GM12865 (cell line): ENCODE data around the gene FUOM.

Experiments used
- DNase-seq: peaks from one replicate; pipeline ENCODE4 v3.0.0; 2010; ENCODE audit warnings: low read depth
- H3K4me3 ChIP-seq: 2 replicates; pipeline ENCODE4 v1.5.1; 2011; ENCODE audit warnings: mild to moderate bottlenecking, low read depth, low read length, control low read depth
- CTCF ChIP-seq: IDR thresholded peaks from 2 replicates; pipeline ENCODE4 v1.5.1; 2011; ENCODE audit warnings: low read length, control low read depth, low read depth, inconsistent platforms; ENCODE audit not compliant: insufficient read depth; ENCODE audit errors: missing control alignments

The FUOM gene

GRCh38 chr10:133308421-133309099, 49.3 kb downstream of the FUOM start, which contains the start of the genes TUBGCP2 and ZNF511:
TUBGCP2 (minus strand) TSS chr10:133308872; CDS start chr10:133302941, 5,931 bp downstream.
ZNF511 (plus strand) TSS chr10:133308914; CDS start chr10:133308944, 30 bp downstream.
- peak; percentile 19 for TF ChIP-seq CTCF
- peak; percentile 90 for DNase-seq

GRCh38 chr10:133307776-133308420, 49.9 kb downstream of the FUOM start:
- peak; percentile 86 for TF ChIP-seq CTCF
- H3K4me3 ChIP-seq = peak overlapping the region; percentile 96
- peak; percentile 86 for DNase-seq

More at GRCh38 chr10:133308421-133309099, 49.3 kb downstream of the FUOM start, which contains the start of the genes TUBGCP2 and ZNF511:
- peak within 1 kb of the TSS; percentile 96 for H3K4me3 ChIP-seq

DNA sequence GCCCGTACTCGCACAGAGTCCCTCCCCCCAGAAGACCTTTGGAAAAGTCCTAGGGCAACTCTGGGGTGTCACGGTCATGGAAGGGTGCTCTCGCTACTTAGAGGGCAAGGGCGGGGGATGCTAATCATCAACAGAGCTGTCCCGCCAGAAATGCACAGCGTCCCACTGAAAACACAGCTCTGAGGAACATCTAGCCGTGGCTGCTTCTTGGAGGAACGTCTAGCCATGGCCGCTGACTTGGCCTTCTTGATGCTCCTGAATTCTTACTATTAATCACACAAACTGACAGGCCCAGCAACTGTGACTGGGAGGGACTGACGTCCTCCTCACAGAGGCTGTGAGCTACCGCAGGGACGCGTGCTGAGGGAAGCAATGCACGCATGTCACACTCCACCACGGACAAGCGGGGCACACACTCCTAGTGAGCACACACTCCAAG, 50.9 kb downstream of the FUOM start:
- TF ChIP-seq CTCF = no peak
- no peak overlapping the region for H3K4me3 ChIP-seq
- no peak for DNase-seq

- TF ChIP-seq CTCF = no peak
- DNase-seq = no peak
- H3K4me3 ChIP-seq = no peak overlapping the region
Observed at GRCh38 chr10:133306097-133306476, 51.7 kb downstream of the FUOM start.
